Mucosa of descending colon (tissue), 3 donors: Measurements from ENCODE around the gene UBE3B. TPM values are rescaled to one million over a fixed set of nuclear protein-coding genes. Genes with fewer than 3 reads are reported as not detected.

Source experiments
- ATAC-seq: fragments of 200-7000 bp; cut with Tn5 transposase; one replicate; pipeline ENCODE4 v1.9.1; 2020; ENCODE audit warnings: mild to moderate bottlenecking, moderate library complexity
- DNase-seq, 3 donors: peaks; one replicate each; pipeline ENCODE4 v3.0.0-alpha.2; 2020
- H3K36me3 ChIP-seq: fragments of 200-600 bp; one replicate; pipeline ENCODE4 v1.8.0; 2021; ENCODE audit warnings: low read depth, mild to moderate bottlenecking
- H3K4me1 ChIP-seq: fragments of 200-600 bp; one replicate; pipeline ENCODE4 v1.8.0; 2021; ENCODE audit warnings: low read depth, mild to moderate bottlenecking
- H3K4me3 ChIP-seq: fragments of 200-600 bp; one replicate; pipeline ENCODE4 v1.8.0; 2021; ENCODE audit warnings: mild to moderate bottlenecking
- H3K9me3 ChIP-seq: fragments of 200-600 bp; one replicate; pipeline ENCODE4 v1.8.0; 2021; ENCODE audit warnings: mild to moderate bottlenecking
- CTCF ChIP-seq: fragments of 200-600 bp; IDR thresholded peaks from one replicate; pipeline ENCODE4 v1.8.0; 2022; ENCODE audit warnings: antibody characterized with exemption, mild to moderate bottlenecking
- intact Hi-C, 2 donors: fragments of 100-400 bp; cut with DNase I in 1 of 2; cut with micrococcal nuclease in 1 of 2; formaldehyde crosslinking; loops; one replicate each; pipeline versions ENCODE4 v1.11.0 to v1.11.1; 2022; cut with DNase I, micrococcal nuclease
- total RNA-seq, 3 donors: library from RNA; stranded (reverse); fragmentation: NEBNext Ultra II Directional in 2 of 3; extraction: Animal tissue kit (Norgen Biotek cat#: 25700) in 2 of 3; gene quantifications; one replicate each; pipeline versions ENCODE4 v1.2.1 to v1.2.4, GENCODE V29; 2021 to 2023
- donor health status: DM: no; HTN: no; CAD: no; lungs with moderate emphysema.
- donor health status: DM: no; HTN: no; CAD: no.
- donor health status: DM: no; HTN: yes; CAD: no.

UBE3B gene
- total RNA-seq, 3 donors from 2014 or later: 52.5 to 62.3 (median 54.6) TPM

DNA sequence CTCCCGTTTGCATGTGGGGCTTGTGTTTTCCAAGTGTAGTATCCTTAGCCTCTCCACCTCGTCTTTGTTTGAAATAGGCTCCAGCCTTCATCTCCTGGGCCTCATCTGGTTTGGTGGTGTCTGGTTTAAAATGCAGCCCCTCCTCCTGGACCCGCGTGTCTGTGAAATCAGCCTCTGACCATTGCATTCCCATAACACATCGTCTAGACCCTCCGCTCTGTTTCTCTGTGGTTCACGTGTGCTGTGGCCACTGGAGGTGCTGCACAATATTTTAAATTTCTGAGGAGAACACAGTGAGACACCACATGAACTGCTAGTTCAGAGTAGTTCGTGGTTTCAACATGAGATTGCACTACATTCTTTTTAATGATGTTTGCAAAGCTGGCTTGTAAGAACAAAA, 35.6 kb downstream of the UBE3B start:
- intact Hi-C loops: no loop called here
- DNase-seq (no peak), ATAC-seq (no peak)
- no peak for TF ChIP-seq CTCF
- no peaks in the 10 kb centered on the region for H3K9me3 ChIP-seq
- H3K4me1 ChIP-seq: no peaks in the 10 kb centered on the region
- no peaks in the 10 kb centered on the region for H3K36me3 ChIP-seq
- no peak overlapping the region for H3K4me3 ChIP-seq

- Histone ChIP-seq H3K4me3 (no peak overlapping the region), H3K36me3 (no peaks in the 10 kb centered on the region), H3K4me1 (no peaks in the 10 kb centered on the region), H3K9me3 (no peaks in the 10 kb centered on the region)
- no peak for TF ChIP-seq CTCF
- intact Hi-C loops: no loop called here
- DNase-seq (no peak), ATAC-seq (no peak)
Measured at GRCh38 chr12:109513977-109514376, 36.5 kb downstream of the UBE3B start.

DNA sequence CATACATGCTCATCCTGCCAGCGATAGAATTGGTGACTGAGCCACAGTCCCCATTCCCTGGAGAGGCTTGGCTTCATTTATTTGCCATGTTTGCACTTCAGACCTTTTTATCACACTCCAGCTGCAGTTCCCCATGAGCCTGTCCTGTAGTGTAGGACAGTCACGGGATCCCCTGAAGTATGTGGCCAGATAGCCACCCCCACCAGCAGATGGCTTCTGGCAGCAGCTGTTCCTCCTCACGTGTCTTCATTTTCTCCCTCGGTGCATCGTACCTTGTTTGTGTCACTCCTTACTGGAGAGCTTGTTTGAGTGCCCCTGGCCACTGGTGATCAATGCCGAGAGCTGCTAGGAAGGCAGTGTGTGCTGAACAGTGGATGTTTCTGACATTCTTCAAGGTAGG, 40.2 kb downstream of the UBE3B start:
- H3K4me3 ChIP-seq: no peak overlapping the region
- no peaks in the 10 kb centered on the region for H3K36me3 ChIP-seq
- TF ChIP-seq CTCF: no peak
- H3K9me3 ChIP-seq: no peaks in the 10 kb centered on the region
- ATAC-seq (no peak), DNase-seq (no peak)
- intact Hi-C loops: no loop called here
- H3K4me1 ChIP-seq: peaks cover 4% of the 10 kb centered on the region

DNA sequence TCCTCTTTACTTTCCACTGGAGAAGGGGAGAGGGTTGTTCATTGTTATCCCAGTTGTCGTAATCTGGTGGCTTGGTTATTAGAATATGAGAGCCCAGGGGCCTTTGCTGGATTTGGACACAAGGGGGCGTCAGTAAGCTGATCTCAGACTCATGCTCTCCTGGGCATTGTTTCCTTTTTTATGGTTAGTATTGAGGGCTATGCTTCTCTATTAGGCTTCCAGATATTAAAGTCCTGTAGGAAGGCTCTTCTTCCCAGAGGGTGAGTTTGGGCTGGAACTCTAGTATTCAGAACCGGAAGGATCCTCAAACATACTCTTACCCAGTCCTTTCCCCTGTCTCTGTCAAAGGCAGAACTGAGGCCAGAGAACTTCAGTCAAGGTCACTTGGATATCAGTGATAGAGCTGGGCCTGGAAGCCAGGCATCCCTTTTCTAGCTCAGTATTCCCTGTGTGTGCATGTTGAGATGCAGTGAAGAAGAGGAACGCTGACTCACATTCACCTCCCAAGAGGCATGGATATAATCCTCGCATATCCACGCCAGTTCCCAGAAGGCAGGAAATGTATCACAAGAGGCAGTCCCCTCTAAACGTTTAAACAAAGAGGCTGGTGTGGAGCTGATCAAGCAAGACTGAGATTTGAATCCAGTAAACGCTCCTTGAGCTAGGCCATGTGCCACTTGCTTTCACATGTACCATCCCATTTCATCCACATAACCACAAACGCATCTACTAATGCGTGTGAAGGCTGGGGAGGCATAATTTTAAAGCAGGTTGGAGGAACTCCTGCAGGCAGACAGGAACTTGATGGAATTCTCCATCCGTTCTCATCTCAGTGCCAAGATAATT, 41.6 kb downstream of the UBE3B start:
- intact Hi-C loops: no loop called here
- Histone ChIP-seq H3K36me3 (no peaks in the 10 kb centered on the region), H3K4me1 (peaks cover 4% of the 10 kb centered on the region), H3K4me3 (no peak overlapping the region), H3K9me3 (no peaks in the 10 kb centered on the region)
- ATAC-seq (peak; percentile 83), DNase-seq (peak in 2 of 3 donors; percentile 53 to 85)
- peak; percentile 61 for TF ChIP-seq CTCF

DNA sequence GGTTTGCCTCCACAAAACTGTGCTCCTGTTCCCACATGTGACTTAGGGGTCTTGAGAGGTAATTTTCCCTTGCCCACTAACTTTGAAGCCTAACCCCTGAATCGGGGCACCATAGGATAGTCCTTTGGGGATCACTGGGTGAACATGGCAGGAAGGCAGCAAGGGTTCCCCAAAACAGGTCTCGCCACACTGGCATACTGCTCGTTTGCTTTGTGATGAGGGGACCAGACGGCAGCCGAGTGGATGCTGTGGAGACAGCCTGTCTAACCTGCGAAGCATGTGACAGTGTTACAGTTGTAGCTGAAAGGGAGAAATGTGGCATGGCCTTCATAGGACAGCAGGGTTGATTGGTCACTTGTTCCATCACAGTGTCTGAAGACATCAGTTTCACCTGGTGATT, 42.4 kb downstream of the UBE3B start:
- Histone ChIP-seq H3K4me1 (peaks cover 4% of the 10 kb centered on the region), H3K36me3 (no peaks in the 10 kb centered on the region), H3K9me3 (no peaks in the 10 kb centered on the region), H3K4me3 (no peak overlapping the region)
- ATAC-seq: no peak
- intact Hi-C loops: no loop called here
- no peak for DNase-seq
- no peak for TF ChIP-seq CTCF
